Endothelial cell (in vitro differentiated cells): Measurements from ENCODE around the gene DMKN. TPM values are rescaled to one million over a fixed set of nuclear protein-coding genes. Genes with fewer than 3 reads are reported as not detected.

ENCODE experiments used
- DNase-seq: peaks from one replicate; pipeline ENCODE4 v3.0.0; 2021; ENCODE audit warnings: low spot score
- H3K27ac Mint-ChIP-seq: one replicate; pipeline ENCODE4 v1.8.0; 2021; ENCODE audit warnings: mixed read lengths, inconsistent platforms; ENCODE audit not compliant: unreplicated experiment
- H3K27me3 Mint-ChIP-seq: one replicate; pipeline ENCODE4 v1.8.0; 2021; ENCODE audit warnings: mild to moderate bottlenecking, moderate library complexity, mixed read lengths, inconsistent platforms; ENCODE audit not compliant: unreplicated experiment
- H3K36me3 Mint-ChIP-seq: one replicate; pipeline ENCODE4 v1.8.0; 2021; ENCODE audit warnings: mild to moderate bottlenecking, low read depth, mixed read lengths, inconsistent platforms; ENCODE audit not compliant: unreplicated experiment
- H3K4me1 Mint-ChIP-seq: one replicate; pipeline ENCODE4 v1.8.0; 2021; ENCODE audit warnings: mild to moderate bottlenecking, mixed read lengths, inconsistent platforms; ENCODE audit not compliant: unreplicated experiment
- H3K4me3 Mint-ChIP-seq: one replicate; pipeline ENCODE4 v1.8.0; 2021; ENCODE audit warnings: mild to moderate bottlenecking, mixed read lengths, inconsistent platforms; ENCODE audit not compliant: unreplicated experiment
- H3K9me3 Mint-ChIP-seq: one replicate; pipeline ENCODE4 v1.8.0; 2021; ENCODE audit warnings: mixed read lengths, inconsistent platforms; ENCODE audit not compliant: unreplicated experiment
- CTCF ChIP-seq: fragments of 200-600 bp; sonication (generic); IDR thresholded peaks from one replicate; pipeline ENCODE4 v1.5.0; 2021; ENCODE audit warnings: antibody characterized with exemption; ENCODE audit not compliant: unreplicated experiment
- total RNA-seq: library from RNA; stranded (reverse); fragmentation: NEBNext Ultra II Directional; extraction: Animal tissue kit (Norgen Biotek cat#: 25700); gene quantifications from one replicate; pipeline ENCODE4 v1.2.1, GENCODE V29; 2021; ENCODE audit not compliant: unreplicated experiment

The DMKN gene
- total RNA-seq, 1 donor from 2014 or later = 56.9 TPM

DNA sequence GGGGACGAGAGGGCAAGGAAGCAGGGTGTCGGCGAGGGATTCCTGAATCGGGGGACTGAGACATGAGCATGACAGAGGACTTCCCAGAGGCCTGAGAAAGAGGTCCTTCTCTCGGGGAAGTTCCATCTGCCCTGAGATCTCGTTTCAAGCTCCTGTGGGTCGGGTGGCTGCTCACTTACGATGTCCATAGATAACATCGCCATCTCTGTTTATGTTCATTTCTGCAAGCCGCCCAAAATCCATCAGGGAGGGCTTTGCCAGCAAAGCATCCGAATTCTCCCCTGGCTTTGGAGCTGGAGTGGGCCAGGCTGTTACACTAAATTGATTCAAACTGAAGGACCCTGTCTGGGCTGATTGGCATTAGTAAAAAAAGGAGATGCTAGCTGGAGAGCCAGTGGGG is 5.9 kb downstream of the DMKN start:
- H3K4me3 Mint-ChIP-seq = no peak overlapping the region
- H3K27me3 Mint-ChIP-seq = peaks cover 13% of the 10 kb centered on the region
- no peaks in the 10 kb centered on the region for H3K9me3 Mint-ChIP-seq
- DNase-seq = no peak
- H3K4me1 Mint-ChIP-seq = peaks cover 4% of the 10 kb centered on the region
- H3K36me3 Mint-ChIP-seq = peaks cover 8% of the 10 kb centered on the region
- no peak overlapping the region for H3K27ac Mint-ChIP-seq
- no peak for TF ChIP-seq CTCF

- Mint-ChIP-seq H3K4me3 (peak overlapping the region; percentile 13), H3K9me3 (no peaks in the 10 kb centered on the region)
Observed at GRCh38 chr19:35506011-35506410, 7.4 kb downstream of the DMKN start.

GRCh38 chr19:35502751-35503150 is 10.7 kb downstream of the DMKN start:
- H3K9me3 Mint-ChIP-seq = no peaks in the 10 kb centered on the region
- no peak overlapping the region for H3K27ac Mint-ChIP-seq
- peaks cover 2% of the 10 kb centered on the region for H3K27me3 Mint-ChIP-seq
- DNase-seq = no peak
- no peaks in the 10 kb centered on the region for H3K4me1 Mint-ChIP-seq
- no peak overlapping the region for H3K4me3 Mint-ChIP-seq
- no peak for TF ChIP-seq CTCF
- H3K36me3 Mint-ChIP-seq = peaks cover 24% of the 10 kb centered on the region

More at GRCh38 chr19:35506011-35506410, 7.4 kb downstream of the DMKN start:
- H3K27me3 Mint-ChIP-seq = peaks cover 6% of the 10 kb centered on the region
- peaks cover 4% of the 10 kb centered on the region for H3K4me1 Mint-ChIP-seq
- H3K27ac Mint-ChIP-seq = no peak overlapping the region
- no peak for TF ChIP-seq CTCF
- H3K36me3 Mint-ChIP-seq = peaks cover 15% of the 10 kb centered on the region
- no peak for DNase-seq

DNA sequence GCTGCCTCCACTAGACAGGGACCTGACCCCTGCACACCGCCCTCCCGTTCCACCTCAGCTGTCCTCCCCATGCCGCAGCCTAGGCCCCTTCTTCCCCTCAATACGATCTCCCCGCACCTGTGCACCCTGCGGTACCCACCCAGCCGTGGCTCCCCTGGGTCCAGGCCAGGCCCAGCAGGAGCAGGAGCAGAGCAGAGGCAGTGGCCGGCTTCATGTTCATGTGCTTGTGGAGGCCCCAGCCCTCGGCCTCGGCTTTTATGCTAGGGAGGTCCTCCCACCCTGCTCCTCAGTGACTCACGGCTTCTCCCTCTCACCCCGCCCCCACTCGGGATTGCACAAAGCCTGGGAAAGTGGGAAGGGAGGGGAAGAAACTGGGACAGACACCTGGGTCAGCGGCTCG is 11.8 kb downstream of the DMKN start:
- no peak for TF ChIP-seq CTCF
- H3K27ac Mint-ChIP-seq = no peak overlapping the region
- peaks cover 24% of the 10 kb centered on the region for H3K36me3 Mint-ChIP-seq
- H3K9me3 Mint-ChIP-seq = no peaks in the 10 kb centered on the region
- DNase-seq = no peak
- H3K4me3 Mint-ChIP-seq = no peak overlapping the region
- H3K27me3 Mint-ChIP-seq = peaks cover 2% of the 10 kb centered on the region
- no peaks in the 10 kb centered on the region for H3K4me1 Mint-ChIP-seq

- H3K27ac Mint-ChIP-seq = no peak overlapping the region
- no peak for DNase-seq
- no peak for TF ChIP-seq CTCF
- H3K4me3 Mint-ChIP-seq = no peak overlapping the region
- H3K27me3 Mint-ChIP-seq = no peaks in the 10 kb centered on the region
- H3K36me3 Mint-ChIP-seq = peaks cover 19% of the 10 kb centered on the region
- H3K4me1 Mint-ChIP-seq = no peaks in the 10 kb centered on the region
- H3K9me3 Mint-ChIP-seq = no peaks in the 10 kb centered on the region
Observed at GRCh38 chr19:35500611-35501010, 12.8 kb downstream of the DMKN start.
